Calu3 (cell line): ENCODE data around the gene ADCYAP1. TPM values are rescaled to one million over a fixed set of nuclear protein-coding genes. Genes with fewer than 3 reads are reported as not detected.
A peak's percentile ranks its signal among the peaks of the same experiment; 100 is the strongest.
"Not testable (repeated sequence)": the region's sequence is repeated elsewhere in the genome, so short reads cannot be mapped to it uniquely, and the experiment has no call there.

Experiments used
- Bru-seq: library from RNA; stranded (reverse); fragments of 400-500 nt; gene quantifications from one replicate; lab custom pipeline; 2021; lab: Mats Ljungman, UMichigan
- BruChase-seq, 2 experiments: library from RNA; stranded (reverse); fragments of 400-500 nt; gene quantifications; one replicate each; lab custom pipeline; 2021; lab: Mats Ljungman, UMichigan
- BruUV-seq: library from RNA; stranded (reverse); fragments of 400-500 nt; replicated peaks from 2 replicates; lab custom pipeline; 2021; lab: Mats Ljungman, UMichigan
- CTCF ChIA-PET: fragments of 300-600 bp; sonication (Branson Sonifier 250); formaldehyde crosslinking; loops from one replicate; lab custom pipeline; 2022; ENCODE audit warnings: antibody characterized with exemption; lab: Charles Lee
- DNase-seq: peaks from one replicate; pipeline ENCODE4 v3.0.0; 2022
- H3K27ac Mint-ChIP-seq: one replicate; pipeline ENCODE4 v1.8.0; 2022; ENCODE audit warnings: mixed read lengths; ENCODE audit not compliant: unreplicated experiment
- H3K27me3 Mint-ChIP-seq: one replicate; pipeline ENCODE4 v1.8.0; 2022; ENCODE audit warnings: mixed read lengths; ENCODE audit not compliant: unreplicated experiment
- H3K36me3 Mint-ChIP-seq: one replicate; pipeline ENCODE4 v1.8.0; 2022; ENCODE audit warnings: mild to moderate bottlenecking, moderate library complexity, mixed read lengths; ENCODE audit not compliant: insufficient read depth, unreplicated experiment
- H3K4me1 Mint-ChIP-seq: one replicate; pipeline ENCODE4 v1.8.0; 2022; ENCODE audit warnings: mild to moderate bottlenecking, low read depth, mixed read lengths; ENCODE audit not compliant: unreplicated experiment
- H3K4me3 Mint-ChIP-seq: one replicate; pipeline ENCODE4 v1.8.0; 2022; ENCODE audit warnings: mild to moderate bottlenecking, low read depth, moderate library complexity, mixed read lengths; ENCODE audit not compliant: unreplicated experiment
- H3K9me3 Mint-ChIP-seq: one replicate; pipeline ENCODE4 v1.8.0; 2022; ENCODE audit warnings: low read depth, mixed read lengths; ENCODE audit not compliant: unreplicated experiment
- CTCF ChIP-seq: fragments of 200-600 bp; IDR thresholded peaks from one replicate; pipeline ENCODE4 v1.8.0; 2022; ENCODE audit warnings: antibody characterized with exemption; ENCODE audit not compliant: unreplicated experiment
- intact Hi-C: fragments of 100-400 bp; cut with micrococcal nuclease; formaldehyde crosslinking; loops from one replicate; pipeline ENCODE4 v1.10.0; 2022; ENCODE audit not compliant: unreplicated experiment
- long read RNA-seq: library from polyadenylated mRNA; stranded (forward); transcript quantifications from one replicate; pipeline ENCODE4 v2.0.0, GENCODE V29; 2022
- total RNA-seq: library from RNA; stranded (reverse); gene quantifications from 2 replicates; pipeline ENCODE4 v1.2.3, GENCODE V29; 2022

Gene ADCYAP1
- total RNA-seq (not detected in 2 replicates), Bru-seq, nascent RNA (not detected), BruChase-seq, experiment 1, labeled RNA remaining after a 6-hour chase (not detected), BruChase-seq, experiment 2, labeled RNA remaining after a 2-hour chase (not detected)
- long read RNA-seq: 0 reads

- Mint-ChIP-seq H3K4me1 (no peaks in the 10 kb centered on the region), H3K27me3 (peaks cover 66% of the 10 kb centered on the region), H3K4me3 (no peak within 1 kb of the TSS), H3K36me3 (no peaks in the 10 kb centered on the region), H3K27ac (no peak within 1 kb of the TSS), H3K9me3 (peaks cover 5% of the 10 kb centered on the region)
- TF ChIP-seq CTCF: no peak
- BruUV-seq: no TSS peak
- DNase-seq: no peak
- intact Hi-C loops: no loop called here
- CTCF ChIA-PET: no interaction called here
These were observed at the start of gene ADCYAP1 for GRCh38 chr18:904218-905090. Gene ADCYAP1, plus strand, starts transcription at chr18:904871. Its CDS starts 516 bp downstream, at chr18:905387.

- H3K9me3 Mint-ChIP-seq: no peaks in the 10 kb centered on the region
- no peaks in the 10 kb centered on the region for H3K4me1 Mint-ChIP-seq
- intact Hi-C loops: no loop called here
- CTCF ChIA-PET: interaction anchor here (0.5 to 0.7 kb wide), 2 partner anchors 128 to 1369 kb away, joined by 4 to 9 read pairs; no protein-coding TSS in a partner anchor
- peaks cover 11% of the 10 kb centered on the region for H3K27me3 Mint-ChIP-seq
- no peak for TF ChIP-seq CTCF
- DNase-seq: no peak
- no peak overlapping the region for H3K4me3 Mint-ChIP-seq
- BruUV-seq: no TSS peak
- no peaks in the 10 kb centered on the region for H3K36me3 Mint-ChIP-seq
- no peak overlapping the region for H3K27ac Mint-ChIP-seq
These were observed 46.7 kb upstream of the ADCYAP1 start for GRCh38 chr18:857986-858385.

GRCh38 chr18:864872-865273, 39.8 kb upstream of the ADCYAP1 start:
- Mint-ChIP-seq H3K4me3 (no peak overlapping the region), H3K4me1 (no peaks in the 10 kb centered on the region), H3K36me3 (no peaks in the 10 kb centered on the region), H3K27me3 (peaks cover 47% of the 10 kb centered on the region), H3K9me3 (no peaks in the 10 kb centered on the region), H3K27ac (no peak overlapping the region)
- TF ChIP-seq CTCF: peak; percentile 94
- peak; percentile 71 for DNase-seq
- intact Hi-C loops: loop anchor here (2.0 to 10.0 kb wide), 6 partner anchors 98 to 1682 kb away; no protein-coding TSS in a partner anchor
- CTCF ChIA-PET: interaction anchor here (1.9 kb wide), 1 partner anchor 97 kb away, joined by 7 read pairs; no protein-coding TSS in a partner anchor
- BruUV-seq: no TSS peak

GRCh38 chr18:867257-867656, 37.4 kb upstream of the ADCYAP1 start:
- H3K36me3 Mint-ChIP-seq: no peaks in the 10 kb centered on the region
- peaks cover 63% of the 10 kb centered on the region for H3K27me3 Mint-ChIP-seq
- CTCF ChIA-PET: no interaction called here
- H3K4me1 Mint-ChIP-seq: no peaks in the 10 kb centered on the region
- H3K27ac Mint-ChIP-seq: no peak overlapping the region
- no peak for DNase-seq
- intact Hi-C loops: loop anchor here (5.0 to 10.0 kb wide), 4 partner anchors 508 to 1355 kb away; no protein-coding TSS in a partner anchor
- TF ChIP-seq CTCF: no peak
- no peaks in the 10 kb centered on the region for H3K9me3 Mint-ChIP-seq
- no peak overlapping the region for H3K4me3 Mint-ChIP-seq
- no TSS peak for BruUV-seq

- BruUV-seq, intact Hi-C loops, H3K36me3 Mint-ChIP-seq, CTCF ChIA-PET, H3K4me1 Mint-ChIP-seq, H3K4me3 Mint-ChIP-seq, H3K9me3 Mint-ChIP-seq, DNase-seq, H3K27ac Mint-ChIP-seq: not testable (repeated sequence)
- peaks cover 44% of the 10 kb centered on the region for H3K27me3 Mint-ChIP-seq
These were observed 31.2 kb upstream of the ADCYAP1 start for GRCh38 chr18:873426-873825.
